DLD1 (cell line): Measurements from ENCODE around the gene KIRREL2.
"Not testable (repeated sequence)": the region's sequence is repeated elsewhere in the genome, so short reads cannot be mapped to it uniquely, and the experiment has no call there.

Experiments used
- in situ Hi-C: cut with HindIII; loops from 2 replicates; pipeline ENCODE4 v1.10.0; 2017; ENCODE audit warnings: low sequenced_read_pairs

Gene KIRREL2

DNA sequence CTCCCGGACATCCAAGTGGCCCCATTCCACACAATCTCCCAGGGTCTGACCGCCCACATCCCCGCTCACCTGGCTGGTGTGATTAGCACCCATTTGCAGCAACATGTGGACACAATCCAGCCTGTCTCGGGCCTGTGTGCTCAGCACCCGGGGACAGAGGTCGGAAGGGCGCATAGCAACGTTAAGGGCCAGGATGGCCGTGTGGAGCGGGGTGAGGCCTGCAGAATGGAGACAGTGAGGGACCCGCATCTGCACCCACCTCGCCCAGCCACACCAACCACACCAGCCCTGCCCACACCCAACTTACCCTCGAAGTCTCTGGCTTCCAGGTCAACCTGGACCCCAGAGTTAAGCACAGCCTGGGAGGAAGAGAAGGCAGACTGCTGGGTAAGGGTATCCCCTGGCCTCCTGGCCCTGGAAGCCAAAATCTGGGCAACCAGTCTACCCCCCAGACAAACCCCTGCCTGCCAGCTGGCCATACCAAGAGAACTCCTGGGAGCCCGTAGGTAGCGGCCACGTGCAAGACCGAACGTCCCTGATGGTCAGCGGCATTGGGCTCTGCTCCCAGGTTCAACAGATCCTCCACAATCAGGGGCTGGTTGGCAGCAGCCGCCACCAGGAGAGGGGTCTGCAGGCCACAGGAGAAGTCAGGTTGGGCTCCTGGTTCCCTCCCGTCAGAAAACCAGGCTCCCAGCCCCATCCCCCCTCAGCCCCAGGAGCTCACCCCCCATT lies 39.4 kb downstream of the KIRREL2 start:
- in situ Hi-C loops = no loop called here

DNA sequence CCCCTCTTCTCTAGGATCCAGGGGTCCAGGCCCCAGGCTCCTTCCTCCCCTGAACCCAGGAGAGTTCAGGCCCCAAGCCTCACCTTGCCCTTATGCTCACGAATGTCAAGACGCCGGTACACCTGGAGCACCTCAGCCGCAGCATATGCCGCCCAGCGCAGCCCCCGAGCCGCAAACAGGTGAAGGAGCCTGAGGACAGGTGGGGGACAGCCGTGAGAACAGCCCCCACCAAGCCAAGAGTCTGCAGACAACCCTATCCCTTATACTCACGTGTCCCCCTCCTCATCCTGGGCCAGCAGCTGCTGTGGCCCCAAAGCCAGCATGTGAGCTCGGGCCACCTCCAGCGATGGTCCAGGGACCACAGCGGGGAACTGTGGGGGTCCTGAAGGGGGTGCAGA lies 39.9 kb downstream of the KIRREL2 start:
- in situ Hi-C loops = no loop called here

DNA sequence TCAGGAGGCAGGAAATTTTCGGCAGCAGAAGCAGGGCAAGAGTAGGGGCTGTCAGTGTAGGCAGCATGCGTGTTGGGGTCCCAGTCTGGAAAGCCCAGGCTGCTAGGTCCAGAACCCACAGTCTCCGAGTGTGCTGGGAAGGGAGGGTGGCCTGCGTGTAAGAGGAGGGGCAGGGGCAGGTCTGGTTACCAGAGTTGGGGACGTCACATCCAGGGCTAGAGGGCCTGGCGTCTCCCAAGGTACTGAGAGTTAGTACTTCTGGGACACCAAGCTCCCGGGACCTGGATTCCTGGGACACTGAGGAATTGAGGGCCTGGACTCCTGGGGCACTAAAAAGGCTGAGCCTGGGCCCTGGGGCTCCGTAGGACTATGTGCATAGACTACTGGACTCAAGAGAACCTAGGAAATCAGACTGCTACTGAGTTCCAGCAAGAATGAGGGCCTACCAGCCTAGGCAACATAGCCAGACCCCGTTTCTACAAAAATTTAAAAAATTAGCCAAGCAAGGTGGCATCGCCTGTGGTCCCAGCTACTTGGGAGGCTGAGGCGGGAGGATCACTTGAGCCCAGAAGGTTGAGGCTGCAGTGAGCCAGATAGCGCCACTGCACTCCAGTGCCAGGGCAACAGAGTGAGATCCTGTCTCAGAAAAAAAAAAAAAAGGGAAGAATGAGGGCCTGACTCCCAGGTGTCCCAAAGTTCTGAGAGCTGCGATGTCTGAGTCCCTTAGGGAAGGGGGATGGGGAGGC lies 41.2 kb downstream of the KIRREL2 start:
- in situ Hi-C loops = no loop called here

DNA sequence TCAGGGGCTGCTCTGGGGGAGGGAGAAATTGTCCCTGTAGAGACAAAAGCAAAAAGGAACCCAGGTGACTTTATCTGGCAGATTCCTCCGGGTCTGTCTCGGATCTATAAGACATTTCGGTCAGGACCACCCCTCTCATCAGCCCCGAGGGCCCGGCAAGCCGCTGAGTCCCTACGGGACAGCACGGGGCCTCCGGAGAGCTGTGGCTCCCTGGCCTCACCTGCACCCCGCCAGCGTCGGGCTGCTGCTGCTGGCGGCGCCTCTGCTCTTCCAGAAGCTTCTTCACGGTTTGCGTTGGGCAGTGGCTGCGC lies 41.7 kb downstream of the KIRREL2 start:
- in situ Hi-C loops = no loop called here

DNA sequence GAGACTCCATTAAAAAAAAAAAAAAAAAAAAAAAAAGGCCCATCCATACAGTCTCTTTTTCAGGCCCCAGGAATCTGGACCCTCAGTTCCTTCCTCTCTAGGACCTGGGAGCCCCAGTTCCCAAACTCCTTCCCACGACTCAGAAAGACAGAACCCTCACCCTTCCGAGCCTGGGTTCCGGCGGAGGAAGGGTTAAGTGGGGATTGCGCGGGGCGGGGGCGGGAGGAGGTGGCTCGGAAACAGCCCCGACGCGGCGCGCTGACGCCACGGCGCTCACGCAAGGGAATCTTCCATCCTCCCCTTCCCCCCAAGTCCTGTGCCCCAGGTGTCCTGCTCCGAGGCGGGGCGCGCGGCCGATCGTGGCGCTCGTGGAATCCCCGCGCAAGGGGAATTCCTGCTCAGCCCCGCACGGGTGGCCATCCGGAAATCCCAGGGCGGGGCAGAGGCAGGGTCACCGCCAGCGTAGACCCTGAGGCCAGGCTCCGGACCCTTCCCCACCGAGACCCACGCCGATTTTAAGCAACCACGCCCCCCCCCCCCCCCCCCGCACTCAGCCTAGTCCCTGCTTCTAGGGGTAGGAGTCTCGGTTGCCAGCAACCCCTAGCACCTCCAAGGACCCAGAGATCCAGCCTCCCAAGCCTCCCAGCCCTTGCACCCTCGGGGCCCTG lies 43.0 kb downstream of the KIRREL2 start:
- in situ Hi-C loops = loop anchor here (10.0 kb wide), 1 partner anchor 65 kb away; no protein-coding TSS in a partner anchor

DNA sequence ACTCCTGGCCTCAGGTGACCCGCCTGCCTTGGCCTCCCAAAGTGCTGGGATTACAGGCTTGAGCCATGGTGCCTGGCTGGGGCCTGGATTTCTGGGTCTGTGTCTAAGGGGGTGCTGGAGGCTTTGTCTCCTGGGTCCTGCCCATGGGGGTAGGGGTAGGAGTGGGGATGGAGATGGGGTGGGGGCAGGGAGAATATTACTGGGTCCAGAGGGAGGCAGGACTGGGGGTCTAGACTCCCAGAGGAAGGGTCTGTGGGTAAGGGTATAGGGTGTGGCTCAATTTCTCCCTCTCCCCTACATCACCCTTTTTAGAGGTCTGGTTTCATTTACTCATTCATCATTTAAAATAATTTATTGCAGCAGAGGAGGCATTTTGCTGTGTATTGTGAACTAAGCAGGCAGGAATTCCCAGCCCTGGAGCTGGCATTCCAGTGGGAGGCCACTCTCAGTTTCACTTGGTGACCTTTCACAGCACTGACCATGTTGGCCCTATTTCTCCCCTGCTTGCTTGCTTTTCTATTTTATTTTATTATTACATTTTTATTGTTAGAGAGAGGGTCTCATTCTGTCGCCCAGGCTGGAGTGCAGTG lies 44.4 kb downstream of the KIRREL2 start:
- in situ Hi-C loops = loop anchor here (10.0 kb wide), 1 partner anchor 66 kb away; no protein-coding TSS in a partner anchor

DNA sequence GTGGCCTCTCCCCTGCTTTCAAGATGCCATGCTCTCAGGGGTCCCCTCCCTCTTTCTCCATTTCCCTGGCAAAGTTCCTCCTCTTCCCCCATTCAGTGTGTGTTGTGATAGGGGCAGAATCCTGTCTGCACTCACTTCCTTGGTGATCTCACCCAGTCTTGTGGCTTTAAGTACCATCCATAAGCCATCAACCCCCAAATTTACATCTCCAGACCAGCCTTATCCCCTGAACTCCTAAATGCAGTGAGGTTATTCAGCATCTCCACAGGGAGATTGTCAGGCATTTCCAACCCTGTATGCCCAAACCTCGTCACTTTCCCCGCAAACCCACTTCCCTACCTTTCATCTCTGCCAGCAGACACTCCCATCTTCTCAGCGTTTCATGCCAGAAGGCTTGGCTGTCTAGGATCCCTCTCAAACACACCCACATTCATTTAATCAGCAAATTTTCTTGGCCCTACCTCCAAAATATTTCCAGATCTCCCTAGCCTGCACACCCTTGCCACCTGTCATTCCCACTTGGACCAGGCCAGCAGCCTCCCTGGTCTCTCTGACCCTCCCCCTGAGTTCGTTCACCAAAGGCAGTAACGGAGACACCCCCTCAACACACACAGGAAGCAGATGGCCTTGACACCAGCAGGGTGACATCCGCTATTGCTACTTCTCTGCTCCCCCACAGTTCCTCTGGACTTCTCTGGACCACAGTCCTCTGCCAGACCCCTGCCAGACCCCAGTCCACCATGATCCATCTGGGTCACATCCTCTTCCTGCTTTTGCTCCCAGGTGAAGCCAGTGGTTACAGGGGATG lies 45.3 kb downstream of the KIRREL2 start, which contains the start of gene HCST:
TSS of gene HCST (plus strand) at position 676 of the 808 bp plus-strand sequence. CDS start at position 741, 65 bp downstream.
- in situ Hi-C loops = loop anchor here (10.0 kb wide), 1 partner anchor 67 kb away; no protein-coding TSS in a partner anchor

DNA sequence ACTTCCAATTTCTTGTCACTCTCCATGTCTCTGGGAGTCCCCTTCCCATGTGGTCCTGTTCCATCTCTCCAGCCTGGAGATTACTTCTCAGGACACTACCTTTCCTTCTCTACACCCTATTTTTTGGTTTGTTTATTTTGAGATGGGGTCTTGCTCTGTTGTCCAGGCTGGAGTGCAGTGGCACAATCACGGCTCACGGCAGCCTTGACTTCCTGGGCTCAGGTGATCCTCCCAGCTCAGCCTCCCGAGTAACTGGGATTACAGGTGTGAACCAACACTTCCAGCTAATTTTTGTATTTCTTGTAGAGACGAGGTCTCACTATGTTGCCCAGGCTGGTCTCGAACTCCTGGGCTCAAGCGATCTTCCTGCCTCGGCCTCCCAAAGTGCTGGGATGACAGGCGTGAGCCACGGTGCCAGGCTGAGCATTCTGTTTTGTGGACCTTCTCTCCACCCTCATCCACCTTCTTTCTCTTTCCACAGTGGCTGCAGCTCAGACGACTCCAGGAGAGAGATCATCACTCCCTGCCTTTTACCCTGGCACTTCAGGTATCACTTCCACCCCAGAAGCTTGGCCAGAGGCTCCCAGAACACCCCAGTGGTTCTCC lies 46.3 kb downstream of the KIRREL2 start:
- in situ Hi-C loops = loop anchor here (10.0 kb wide), 1 partner anchor 68 kb away; no protein-coding TSS in a partner anchor

DNA sequence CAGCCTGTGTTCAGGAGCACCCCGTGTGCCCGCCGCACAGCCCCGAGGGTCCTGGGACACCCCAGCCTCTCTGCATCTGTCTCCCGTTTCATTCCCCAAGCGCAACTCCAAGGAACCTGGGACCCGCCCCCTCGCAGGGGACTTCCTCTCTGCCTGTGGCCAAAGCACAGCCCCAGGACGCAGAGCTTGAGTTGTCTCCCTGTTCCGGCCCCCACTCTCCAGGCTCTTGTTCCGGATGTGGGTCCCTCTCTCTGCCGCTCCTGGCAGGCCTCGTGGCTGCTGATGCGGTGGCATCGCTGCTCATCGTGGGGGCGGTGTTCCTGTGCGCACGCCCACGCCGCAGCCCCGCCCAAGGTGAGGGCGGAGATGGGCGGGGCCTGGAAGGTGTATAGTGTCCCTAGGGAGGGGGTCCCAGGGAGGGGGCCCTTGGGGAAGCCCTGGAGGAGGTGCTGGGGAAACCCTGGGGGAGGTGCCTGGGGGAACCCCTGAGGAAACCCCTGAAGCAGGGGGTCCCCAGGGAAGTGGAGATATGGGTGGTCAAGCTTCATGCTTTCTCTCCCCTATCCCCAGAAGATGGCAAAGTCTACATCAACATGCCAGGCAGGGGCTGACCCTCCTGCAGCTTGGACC lies 47.0 kb downstream of the KIRREL2 start:
- in situ Hi-C loops = loop anchor here (10.0 kb wide), 1 partner anchor 69 kb away; no protein-coding TSS in a partner anchor

DNA sequence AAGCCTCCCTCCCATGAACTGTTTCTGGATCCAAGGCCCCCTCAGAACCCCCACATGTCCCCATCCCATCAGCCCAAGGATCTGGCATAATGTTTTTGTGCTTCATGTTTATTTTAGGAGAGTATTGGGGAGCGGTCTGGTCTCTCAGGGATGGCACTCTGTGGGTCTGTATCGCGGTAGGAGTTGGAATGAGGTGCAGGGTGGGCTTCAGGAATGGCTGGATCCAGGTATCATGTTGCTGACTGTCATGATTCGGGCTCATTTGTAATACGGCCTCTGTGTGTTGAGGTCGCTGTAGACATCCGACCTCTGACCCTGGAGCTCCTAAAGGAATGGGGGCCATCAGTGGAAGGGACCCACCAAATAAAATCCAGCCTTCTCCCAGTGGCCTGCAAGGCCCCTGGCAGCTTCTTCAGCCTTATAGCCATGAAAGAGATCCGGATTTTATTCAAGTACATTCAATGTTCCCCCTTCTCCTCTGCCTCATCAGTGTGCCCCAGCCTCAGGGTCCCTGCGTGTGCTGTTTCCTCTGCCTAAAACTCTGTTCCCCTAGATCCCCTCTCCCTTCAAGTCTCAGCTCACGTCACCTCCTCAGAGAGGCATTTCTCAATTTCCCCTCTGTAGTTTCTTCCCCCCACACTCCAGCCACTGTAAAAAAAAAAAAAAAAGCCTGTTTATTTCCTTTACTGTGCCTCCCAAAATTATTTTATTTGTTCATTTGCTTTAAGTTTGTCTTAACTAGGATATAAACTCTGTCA lies 47.8 kb downstream of the KIRREL2 start:
- in situ Hi-C loops = loop anchor here (10.0 kb wide), 1 partner anchor 70 kb away; no protein-coding TSS in a partner anchor

DNA sequence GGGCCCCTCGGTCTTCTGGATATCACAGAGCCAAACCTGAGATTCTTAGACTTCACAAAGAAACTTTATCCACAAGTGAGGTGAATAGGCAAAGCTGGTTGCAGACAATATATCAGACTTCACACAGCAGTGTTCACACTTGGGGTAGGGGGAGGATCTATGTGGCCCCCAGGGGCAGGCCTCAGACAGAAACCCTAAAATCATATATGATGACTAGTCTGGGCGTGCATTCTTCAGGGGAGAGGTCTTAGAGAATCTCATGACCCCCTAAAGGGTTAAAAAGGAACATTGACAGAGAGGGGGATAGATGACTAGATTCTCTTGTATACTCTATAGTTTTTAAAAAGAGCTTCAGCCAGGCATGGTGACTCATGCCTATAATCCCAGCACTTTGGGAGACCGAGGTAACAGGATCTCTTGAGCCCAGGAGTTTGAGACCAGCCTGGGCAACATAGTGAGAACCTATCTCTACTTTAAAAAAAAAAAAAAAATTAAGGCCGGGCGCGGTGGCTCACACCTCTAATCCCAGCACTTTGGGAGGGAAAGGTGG lies 48.5 kb downstream of the KIRREL2 start:
- in situ Hi-C loops = loop anchor here (10.0 kb wide), 1 partner anchor 70 kb away; no protein-coding TSS in a partner anchor

DNA sequence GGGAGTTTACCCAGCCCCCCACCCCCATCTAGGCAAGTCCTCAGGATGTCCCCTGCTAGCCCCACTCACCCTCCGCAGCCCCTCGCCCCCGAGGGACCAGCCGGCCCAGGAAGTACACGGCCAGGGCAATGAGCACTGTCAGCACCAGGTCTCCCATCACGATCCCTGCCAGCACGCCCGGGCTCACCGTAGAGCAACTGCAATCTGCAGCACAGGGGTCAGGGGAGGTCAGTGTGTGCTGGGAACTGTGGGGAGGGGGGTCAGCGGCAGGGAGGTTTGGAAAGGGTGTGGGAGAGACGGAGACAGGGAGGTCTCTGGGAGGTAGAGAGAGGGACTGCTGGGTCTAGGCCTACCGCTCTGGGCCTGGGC lies 50.6 kb downstream of the KIRREL2 start:
- in situ Hi-C loops = loop anchor here (10.0 kb wide), 1 partner anchor 73 kb away; no protein-coding TSS in a partner anchor

DNA sequence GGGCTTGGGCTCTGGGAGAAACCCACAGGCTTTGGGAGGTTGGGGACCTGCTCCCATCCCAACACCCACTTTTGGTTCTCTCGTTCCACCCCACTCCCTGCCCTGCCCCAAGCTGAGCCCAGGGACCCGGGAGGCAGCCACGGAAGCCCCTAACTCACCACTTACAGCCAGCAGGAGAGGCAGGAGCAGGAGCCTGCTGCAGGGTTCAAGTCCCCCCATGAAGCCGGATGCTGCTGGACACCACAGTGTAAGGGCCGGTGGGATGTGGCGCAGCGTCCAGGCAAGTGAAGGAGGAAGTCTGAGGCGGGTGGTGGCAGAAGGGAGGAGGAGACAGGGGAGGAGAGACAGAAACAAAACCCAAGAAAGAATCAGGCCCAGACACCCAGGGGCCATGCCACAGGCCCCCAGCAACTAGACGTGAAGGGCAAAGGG lies 51.3 kb downstream of the KIRREL2 start, which contains the start of gene TYROBP:
TSS of gene TYROBP (minus strand) at position 286 of the 432 bp plus-strand sequence. CDS start at position 219, 67 bp downstream.
- in situ Hi-C loops = loop anchor here (10.0 kb wide), 1 partner anchor 73 kb away; no protein-coding TSS in a partner anchor

DNA sequence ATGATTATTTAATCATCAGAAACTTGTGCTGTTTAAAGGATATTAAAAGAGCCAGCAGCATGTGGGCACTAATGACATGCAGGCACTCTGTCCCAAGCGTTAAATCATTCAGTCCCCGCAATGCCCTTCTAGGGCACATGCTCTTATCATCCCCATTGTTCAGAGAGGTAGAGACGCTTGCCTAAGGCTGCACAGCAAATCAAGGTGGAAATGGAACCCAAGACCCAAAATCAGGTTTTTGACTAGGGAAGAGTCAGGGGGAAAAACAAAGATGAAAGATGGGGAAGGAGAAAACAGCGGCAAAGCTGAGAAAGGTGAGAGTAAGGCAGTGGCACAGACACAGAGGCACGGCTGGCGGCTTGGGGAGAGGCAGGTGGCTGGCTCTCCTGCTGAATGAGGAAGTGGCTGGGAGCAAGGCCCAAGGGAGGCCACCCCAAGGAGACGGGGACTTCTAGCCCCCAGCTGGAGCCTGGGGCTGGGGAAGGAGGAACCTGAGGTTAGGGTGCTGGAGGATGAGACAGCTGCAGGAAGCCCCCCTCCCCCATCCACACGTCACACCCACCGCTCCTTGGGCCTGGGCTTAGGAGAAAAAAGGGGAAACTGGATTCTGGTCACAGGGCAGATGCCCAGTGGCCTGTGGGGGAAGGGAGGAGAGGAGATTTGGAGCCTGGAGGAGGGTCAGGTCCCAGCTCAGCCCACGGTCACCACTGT lies 52.4 kb downstream of the KIRREL2 start:
- in situ Hi-C loops = loop anchor here (10.0 kb wide), 1 partner anchor 74 kb away; no protein-coding TSS in a partner anchor

DNA sequence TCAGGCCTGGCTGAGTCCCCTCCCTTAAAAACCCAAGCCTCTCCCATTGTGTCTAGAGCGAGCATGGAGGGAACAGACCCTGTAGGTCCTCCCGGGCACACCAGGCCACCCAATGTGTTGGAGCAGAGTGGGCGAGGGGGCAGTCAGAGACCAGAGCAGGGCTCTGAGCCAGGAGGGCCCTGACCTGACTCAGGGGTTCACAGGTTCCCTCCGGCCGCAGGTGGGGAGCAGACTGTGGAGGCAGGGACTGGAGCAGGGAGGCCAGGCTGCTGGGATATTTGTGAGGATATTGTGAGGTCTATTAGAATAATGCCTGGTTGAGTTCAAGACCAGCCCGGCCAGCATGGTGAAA lies 52.9 kb downstream of the KIRREL2 start:
- in situ Hi-C loops = loop anchor here (10.0 kb wide), 1 partner anchor 75 kb away; no protein-coding TSS in a partner anchor

DNA sequence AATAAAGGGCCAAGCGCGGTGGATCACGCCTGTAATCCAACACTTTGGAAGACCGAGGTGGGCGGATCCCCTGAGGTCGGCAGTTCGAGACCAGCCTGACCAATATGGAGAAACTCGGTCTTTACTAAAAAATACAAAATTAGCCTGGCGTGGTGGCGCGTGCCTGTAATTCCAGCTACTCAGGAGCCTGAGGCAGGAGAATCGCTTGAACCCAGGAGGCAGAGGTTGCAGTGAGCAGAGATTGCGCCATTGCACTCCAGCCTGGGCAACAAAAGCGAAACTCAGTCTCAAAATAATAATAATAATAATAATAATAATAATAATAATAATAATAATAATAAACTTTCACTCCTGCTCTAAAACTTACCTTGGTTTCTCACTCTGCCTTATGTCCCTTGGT lies 53.6 kb downstream of the KIRREL2 start:
- in situ Hi-C loops = not testable (repeated sequence)

DNA sequence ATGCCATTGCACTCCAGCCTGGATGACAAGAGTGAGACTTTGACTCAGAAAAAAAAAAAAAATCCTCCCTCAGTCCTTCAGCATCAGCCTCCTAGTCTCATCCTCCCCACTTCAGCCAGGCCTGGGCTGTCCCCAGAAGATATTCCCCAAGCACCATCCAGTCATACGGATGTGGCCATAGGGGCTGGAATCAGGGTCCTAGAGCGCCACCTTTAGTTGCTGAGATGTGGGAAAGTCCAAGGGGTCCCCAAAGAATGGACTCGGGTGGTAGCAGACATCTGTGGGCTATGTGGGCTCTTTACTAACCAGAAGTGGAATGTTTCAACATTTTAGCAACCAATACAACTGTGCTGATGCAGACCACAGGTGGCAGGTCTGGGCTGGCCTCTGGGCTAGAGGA lies 54.5 kb downstream of the KIRREL2 start:
- in situ Hi-C loops = no loop called here
